ENCODE measurements around the gene CBLN3. TPM values are rescaled to one million over a fixed set of nuclear protein-coding genes. Genes with fewer than 3 reads are reported as not detected.
"Not testable (repeated sequence)": the region's sequence is repeated elsewhere in the genome, so short reads cannot be mapped to it uniquely, and the experiment has no call there.

The CBLN3 gene
- total RNA-seq, 1 donor from 2014 or later = 0.51 TPM

GRCh38 chr14:24459331-24459730 is 29.9 kb upstream of the CBLN3 start:
- TF ChIP-seq CTCF (IDR thresholded peaks at IDR 0.05; ENCODE audit: partially characterized antibody, unreplicated experiment) = no peak
- no peaks in the 10 kb centered on the region for H3K4me1 Mint-ChIP-seq (ENCODE audit: low read depth, unreplicated experiment)
- peaks cover 6% of the 10 kb centered on the region for H3K36me3 Mint-ChIP-seq (ENCODE audit: unreplicated experiment)
- H3K4me3 Mint-ChIP-seq (ENCODE audit: unreplicated experiment) = no peak overlapping the region
- peaks cover 5% of the 10 kb centered on the region for H3K9me3 Mint-ChIP-seq (ENCODE audit: unreplicated experiment)
- H3K27ac Mint-ChIP-seq (ENCODE audit: unreplicated experiment) = no peak overlapping the region
- no peak for DNase-seq
- peaks cover 2% of the 10 kb centered on the region for H3K27me3 Mint-ChIP-seq (ENCODE audit: unreplicated experiment)

- TF ChIP-seq CTCF (IDR thresholded peaks at IDR 0.05; ENCODE audit: partially characterized antibody, unreplicated experiment) = no peak
- no peak for DNase-seq
- H3K4me1 Mint-ChIP-seq (ENCODE audit: low read depth, unreplicated experiment) = no peaks in the 10 kb centered on the region
- peaks cover 5% of the 10 kb centered on the region for H3K9me3 Mint-ChIP-seq (ENCODE audit: unreplicated experiment)
- H3K27ac Mint-ChIP-seq (ENCODE audit: unreplicated experiment) = no peak overlapping the region
- peaks cover 2% of the 10 kb centered on the region for H3K27me3 Mint-ChIP-seq (ENCODE audit: unreplicated experiment)
- peaks cover 6% of the 10 kb centered on the region for H3K36me3 Mint-ChIP-seq (ENCODE audit: unreplicated experiment)
- H3K4me3 Mint-ChIP-seq (ENCODE audit: unreplicated experiment) = no peak overlapping the region
Measured at GRCh38 chr14:24458736-24459135, 29.3 kb upstream of the CBLN3 start.

GRCh38 chr14:24456980-24457379 is 27.5 kb upstream of the CBLN3 start:
- DNase-seq = no peak
- H3K4me3 Mint-ChIP-seq (ENCODE audit: unreplicated experiment) = no peak overlapping the region
- no peaks in the 10 kb centered on the region for H3K4me1 Mint-ChIP-seq (ENCODE audit: low read depth, unreplicated experiment)
- peaks cover 2% of the 10 kb centered on the region for H3K27me3 Mint-ChIP-seq (ENCODE audit: unreplicated experiment)
- H3K36me3 Mint-ChIP-seq (ENCODE audit: unreplicated experiment) = peaks cover 13% of the 10 kb centered on the region
- peaks cover 5% of the 10 kb centered on the region for H3K9me3 Mint-ChIP-seq (ENCODE audit: unreplicated experiment)
- no peak for TF ChIP-seq CTCF (IDR thresholded peaks at IDR 0.05; ENCODE audit: partially characterized antibody, unreplicated experiment)
- no peak overlapping the region for H3K27ac Mint-ChIP-seq (ENCODE audit: unreplicated experiment)

GRCh38 chr14:24450828-24451227 is 21.4 kb upstream of the CBLN3 start:
- not testable (repeated sequence) for H3K4me1 Mint-ChIP-seq (ENCODE audit: low read depth, unreplicated experiment); H3K9me3 Mint-ChIP-seq (ENCODE audit: unreplicated experiment); H3K36me3 Mint-ChIP-seq (ENCODE audit: unreplicated experiment); H3K27ac Mint-ChIP-seq (ENCODE audit: unreplicated experiment); DNase-seq; H3K27me3 Mint-ChIP-seq (ENCODE audit: unreplicated experiment); H3K4me3 Mint-ChIP-seq (ENCODE audit: unreplicated experiment)

- peaks cover 14% of the 10 kb centered on the region for H3K27me3 Mint-ChIP-seq (ENCODE audit: unreplicated experiment)
- peaks cover 7% of the 10 kb centered on the region for H3K4me1 Mint-ChIP-seq (ENCODE audit: low read depth, unreplicated experiment)
- peak overlapping the region; percentile 99 for H3K27ac Mint-ChIP-seq (ENCODE audit: unreplicated experiment)
- DNase-seq = no peak
- no peaks in the 10 kb centered on the region for H3K36me3 Mint-ChIP-seq (ENCODE audit: unreplicated experiment)
- no peak for TF ChIP-seq CTCF (IDR thresholded peaks at IDR 0.05; ENCODE audit: partially characterized antibody, unreplicated experiment)
- peaks cover 14% of the 10 kb centered on the region for H3K9me3 Mint-ChIP-seq (ENCODE audit: unreplicated experiment)
- H3K4me3 Mint-ChIP-seq (ENCODE audit: unreplicated experiment) = peak overlapping the region; percentile 91
Measured at GRCh38 chr14:24443053-24443665, 13.7 kb upstream of the CBLN3 start.

Data from glutamatergic neuron (in vitro differentiated cells).